ENCODE data around the gene MAP10.
A peak's percentile ranks its signal among the peaks of the same experiment; 100 is the strongest.

Gene MAP10, protein sequence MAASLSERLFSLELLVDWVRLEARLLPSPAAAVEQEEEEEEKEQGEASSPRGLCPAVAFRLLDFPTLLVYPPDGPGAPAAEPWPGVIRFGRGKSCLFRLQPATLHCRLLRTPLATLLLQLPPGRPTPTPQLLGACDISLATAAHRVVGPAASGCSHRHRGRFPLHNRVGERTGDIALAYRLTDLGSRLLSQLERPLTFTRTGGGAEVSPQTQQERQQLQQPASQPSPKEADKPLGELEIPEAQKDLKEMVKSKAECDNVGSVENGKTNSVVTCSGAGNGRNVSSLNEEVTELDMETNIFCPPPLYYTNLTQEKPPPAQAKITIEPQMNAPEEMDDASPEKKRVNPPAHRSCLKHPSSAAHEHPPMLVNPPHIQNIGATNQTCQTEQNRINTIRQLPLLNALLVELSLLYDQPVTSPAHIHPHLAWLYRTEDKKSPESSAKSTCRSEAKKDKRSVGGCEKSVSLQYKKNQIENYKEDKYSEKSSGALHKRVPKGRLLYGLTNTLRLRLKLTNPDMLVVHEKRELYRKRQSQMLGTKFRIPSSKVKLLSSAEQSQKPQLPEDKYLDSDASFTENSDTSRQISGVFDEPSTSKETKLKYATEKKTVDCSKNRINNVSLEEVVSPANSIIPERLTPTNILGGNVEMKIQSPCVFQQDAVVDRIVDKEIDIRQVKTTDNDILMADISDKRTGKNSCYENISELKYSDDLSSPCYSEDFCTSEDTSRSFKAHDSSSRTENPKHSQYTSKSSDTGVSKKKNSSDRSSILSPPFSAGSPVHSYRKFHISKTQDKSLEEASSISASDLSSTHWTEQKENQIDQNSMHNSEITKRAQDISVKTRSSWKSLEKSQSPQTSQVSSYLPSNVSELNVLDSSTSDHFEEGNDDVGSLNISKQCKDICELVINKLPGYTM

DNA sequence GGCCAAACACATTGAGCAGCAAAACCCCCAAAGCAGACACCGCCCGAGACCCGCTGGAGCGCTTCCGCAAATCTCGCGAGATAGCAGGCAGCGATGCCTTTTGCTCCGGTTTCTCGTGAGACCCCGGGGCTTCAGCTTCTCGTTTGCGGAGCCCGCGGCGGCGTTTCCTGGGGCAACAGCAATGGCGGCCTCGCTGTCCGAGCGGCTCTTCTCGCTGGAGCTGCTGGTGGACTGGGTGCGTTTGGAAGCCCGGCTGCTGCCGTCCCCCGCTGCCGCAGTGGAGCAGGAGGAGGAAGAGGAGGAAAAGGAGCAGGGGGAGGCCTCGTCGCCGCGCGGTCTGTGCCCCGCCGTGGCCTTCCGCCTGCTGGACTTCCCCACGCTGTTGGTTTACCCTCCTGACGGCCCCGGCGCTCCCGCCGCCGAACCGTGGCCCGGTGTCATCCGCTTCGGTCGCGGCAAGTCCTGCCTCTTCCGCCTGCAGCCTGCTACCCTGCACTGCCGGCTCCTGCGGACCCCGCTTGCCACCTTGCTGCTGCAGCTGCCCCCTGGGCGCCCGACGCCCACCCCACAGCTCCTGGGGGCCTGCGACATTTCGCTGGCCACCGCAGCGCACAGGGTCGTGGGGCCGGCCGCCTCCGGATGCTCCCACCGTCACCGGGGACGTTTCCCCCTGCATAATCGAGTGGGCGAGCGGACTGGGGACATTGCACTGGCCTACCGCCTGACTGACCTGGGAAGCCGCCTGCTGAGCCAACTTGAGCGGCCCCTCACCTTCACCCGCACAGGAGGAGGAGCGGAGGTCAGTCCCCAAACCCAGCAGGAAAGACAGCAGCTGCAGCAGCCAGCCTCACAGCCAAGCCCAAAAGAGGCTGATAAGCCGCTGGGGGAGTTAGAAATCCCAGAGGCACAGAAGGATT is at the start of gene MAP10:
Gene MAP10, plus strand, starts transcription at position 148 of the 917 bp plus-strand sequence. Its CDS starts 34 bp downstream, at position 182.
- Mint-ChIP-seq H3K27ac (peak within 1 kb of the TSS; percentile 22 to 73 (median 68)), H3K4me3 (peak within 1 kb of the TSS; percentile 79 to 81 (median 80)), H3K36me3 (ENCODE audit: low read depth) (peaks cover 3% of the 10 kb centered on the region), H3K4me1 (peaks cover 10% of the 10 kb centered on the region), H3K9me3 (peaks cover 5% of the 10 kb centered on the region), H3K27me3 (ENCODE audit: low read depth) (peaks cover 3% of the 10 kb centered on the region)
- TF ChIP-seq, protein P1, sequence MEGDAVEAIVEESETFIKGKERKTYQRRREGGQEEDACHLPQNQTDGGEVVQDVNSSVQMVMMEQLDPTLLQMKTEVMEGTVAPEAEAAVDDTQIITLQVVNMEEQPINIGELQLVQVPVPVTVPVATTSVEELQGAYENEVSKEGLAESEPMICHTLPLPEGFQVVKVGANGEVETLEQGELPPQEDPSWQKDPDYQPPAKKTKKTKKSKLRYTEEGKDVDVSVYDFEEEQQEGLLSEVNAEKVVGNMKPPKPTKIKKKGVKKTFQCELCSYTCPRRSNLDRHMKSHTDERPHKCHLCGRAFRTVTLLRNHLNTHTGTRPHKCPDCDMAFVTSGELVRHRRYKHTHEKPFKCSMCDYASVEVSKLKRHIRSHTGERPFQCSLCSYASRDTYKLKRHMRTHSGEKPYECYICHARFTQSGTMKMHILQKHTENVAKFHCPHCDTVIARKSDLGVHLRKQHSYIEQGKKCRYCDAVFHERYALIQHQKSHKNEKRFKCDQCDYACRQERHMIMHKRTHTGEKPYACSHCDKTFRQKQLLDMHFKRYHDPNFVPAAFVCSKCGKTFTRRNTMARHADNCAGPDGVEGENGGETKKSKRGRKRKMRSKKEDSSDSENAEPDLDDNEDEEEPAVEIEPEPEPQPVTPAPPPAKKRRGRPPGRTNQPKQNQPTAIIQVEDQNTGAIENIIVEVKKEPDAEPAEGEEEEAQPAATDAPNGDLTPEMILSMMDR (IDR thresholded peaks at IDR 0.05; ENCODE audit: unreplicated experiment in 3 of 3): no peak

DNA sequence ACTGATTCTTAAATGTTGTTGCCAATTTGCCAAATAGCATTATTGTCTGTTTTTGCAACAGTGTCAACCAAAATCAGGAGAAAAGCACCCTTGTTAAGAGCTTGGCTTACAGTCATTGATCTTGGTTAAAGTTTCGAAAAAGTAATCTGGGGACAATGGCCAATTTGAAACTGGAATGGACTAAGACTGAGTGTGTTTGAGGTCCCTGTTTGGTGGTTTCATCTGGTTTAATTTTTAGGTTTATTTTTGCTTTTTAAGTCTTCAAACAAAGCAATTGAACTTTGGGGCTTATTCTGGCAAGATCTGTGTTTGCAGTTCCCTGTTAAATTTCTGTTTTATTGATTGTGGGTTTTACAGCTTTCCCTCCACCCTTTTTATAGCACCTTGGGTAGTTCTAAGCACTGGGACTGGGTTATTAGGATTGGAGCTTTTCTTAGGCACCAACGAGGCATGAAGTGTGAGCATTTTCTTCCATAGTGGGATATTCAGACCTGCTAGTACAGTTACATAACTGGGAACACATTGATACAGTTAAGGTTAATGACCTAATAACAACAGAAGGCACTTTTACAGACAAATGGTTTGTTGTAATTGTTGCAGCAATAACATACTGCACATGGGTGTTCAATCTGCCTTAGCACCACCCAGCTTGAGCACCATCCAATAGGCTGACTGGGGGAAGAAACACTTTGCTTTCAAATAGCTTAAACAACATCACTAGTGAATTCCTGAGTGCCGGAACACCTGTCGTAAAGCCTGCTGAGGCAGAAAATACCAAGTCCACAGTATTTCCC is 40.6 kb upstream of the MAP10 start:
- H3K36me3 Mint-ChIP-seq (ENCODE audit: low read depth): peaks cover 6% of the 10 kb centered on the region
- no peaks in the 10 kb centered on the region for H3K27me3 Mint-ChIP-seq (ENCODE audit: low read depth)
- peak overlapping the region; percentile 15 to 61 (median 34) for H3K27ac Mint-ChIP-seq
- H3K9me3 Mint-ChIP-seq: peaks cover 5% of the 10 kb centered on the region
- TF ChIP-seq, protein P1 (IDR thresholded peaks at IDR 0.05; ENCODE audit: unreplicated experiment in 3 of 3): no peak
- no peak overlapping the region for H3K4me3 Mint-ChIP-seq
- H3K4me1 Mint-ChIP-seq: peaks cover 38% of the 10 kb centered on the region

DNA sequence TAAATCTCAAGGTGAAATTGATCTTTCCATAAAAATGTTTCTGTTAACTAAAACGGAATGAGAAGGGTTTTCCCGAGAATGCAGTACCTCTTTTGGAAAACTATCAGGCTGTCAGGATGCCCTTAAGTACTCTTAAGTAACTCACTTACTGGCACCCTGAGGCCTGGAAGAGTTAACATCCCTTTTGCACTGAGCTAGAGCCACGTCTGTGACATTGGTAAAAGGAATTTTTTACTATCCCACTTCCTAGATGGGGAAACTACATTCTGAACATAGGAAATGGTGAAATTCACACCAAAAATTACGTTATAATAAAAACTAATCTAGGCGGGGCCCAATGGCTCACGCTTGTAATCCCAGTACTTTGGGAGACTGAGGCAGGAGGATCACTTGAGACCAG is 39.7 kb upstream of the MAP10 start:
- TF ChIP-seq, protein P1 (IDR thresholded peaks at IDR 0.05; ENCODE audit: unreplicated experiment in 3 of 3): no peak
- H3K4me1 Mint-ChIP-seq: peaks cover 47% of the 10 kb centered on the region
- peak overlapping the region in 2 of 3 experiments; percentile 61 to 91 for H3K27ac Mint-ChIP-seq
- peaks cover 6% of the 10 kb centered on the region for H3K36me3 Mint-ChIP-seq (ENCODE audit: low read depth)
- H3K4me3 Mint-ChIP-seq: no peak overlapping the region
- peaks cover 5% of the 10 kb centered on the region for H3K9me3 Mint-ChIP-seq
- H3K27me3 Mint-ChIP-seq (ENCODE audit: low read depth): no peaks in the 10 kb centered on the region

DNA sequence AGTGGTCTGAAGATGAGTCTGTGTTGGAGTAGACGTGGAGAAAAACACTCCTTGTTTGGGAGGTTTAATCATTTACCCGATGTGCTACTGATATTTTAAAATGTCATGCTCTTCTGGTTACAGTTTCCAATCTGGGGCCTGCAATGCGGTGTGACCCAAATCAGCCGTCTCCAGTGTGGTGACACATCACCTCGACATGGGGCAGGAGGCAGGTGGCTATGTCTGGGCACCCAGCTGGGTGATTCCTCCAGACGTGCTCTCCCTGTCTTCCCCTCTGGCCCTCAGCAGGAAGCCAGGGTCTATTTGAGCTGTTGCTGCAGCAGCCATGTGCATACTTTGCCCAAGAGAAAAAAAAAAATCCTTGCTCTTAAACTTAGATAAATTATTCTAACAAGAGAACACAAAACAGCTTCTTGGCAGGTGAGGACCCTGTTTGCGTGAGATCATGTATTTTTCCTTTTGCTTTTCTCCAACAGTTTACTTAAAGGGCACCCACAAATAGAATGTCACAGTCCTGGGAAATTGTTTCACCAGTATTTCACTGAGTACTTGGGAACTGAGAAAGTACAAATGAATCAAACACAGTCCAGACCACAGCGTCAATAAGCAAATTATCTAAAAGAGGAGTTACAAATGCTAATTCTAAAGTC is 38.9 kb upstream of the MAP10 start:
- no peaks in the 10 kb centered on the region for H3K27me3 Mint-ChIP-seq (ENCODE audit: low read depth)
- peaks cover 48% of the 10 kb centered on the region for H3K4me1 Mint-ChIP-seq
- H3K4me3 Mint-ChIP-seq: peak overlapping the region in 1 of 3 experiments; percentile 7
- H3K9me3 Mint-ChIP-seq: peaks cover 5% of the 10 kb centered on the region
- TF ChIP-seq, protein P1 (IDR thresholded peaks at IDR 0.05; ENCODE audit: unreplicated experiment in 3 of 3): no peak
- H3K36me3 Mint-ChIP-seq (ENCODE audit: low read depth): peaks cover 6% of the 10 kb centered on the region
- peak overlapping the region; percentile 81 to 91 (median 81) for H3K27ac Mint-ChIP-seq
